Mucosa of descending colon (tissue), 3 donors: ENCODE data around the gene TBL1X. TPM values are rescaled to one million over a fixed set of nuclear protein-coding genes. Genes with fewer than 3 reads are reported as not detected.

Source experiments
- ATAC-seq: fragments of 200-7000 bp; cut with Tn5 transposase; one replicate; pipeline ENCODE4 v1.9.1; 2020; ENCODE audit warnings: mild to moderate bottlenecking, moderate library complexity
- DNase-seq, 3 donors: peaks; one replicate each; pipeline ENCODE4 v3.0.0-alpha.2; 2020
- H3K36me3 ChIP-seq: fragments of 200-600 bp; one replicate; pipeline ENCODE4 v1.8.0; 2021; ENCODE audit warnings: low read depth, mild to moderate bottlenecking
- H3K4me1 ChIP-seq: fragments of 200-600 bp; one replicate; pipeline ENCODE4 v1.8.0; 2021; ENCODE audit warnings: low read depth, mild to moderate bottlenecking
- H3K4me3 ChIP-seq: fragments of 200-600 bp; one replicate; pipeline ENCODE4 v1.8.0; 2021; ENCODE audit warnings: mild to moderate bottlenecking
- H3K9me3 ChIP-seq: fragments of 200-600 bp; one replicate; pipeline ENCODE4 v1.8.0; 2021; ENCODE audit warnings: mild to moderate bottlenecking
- intact Hi-C, 2 donors: fragments of 100-400 bp; cut with DNase I in 1 of 2; cut with micrococcal nuclease in 1 of 2; formaldehyde crosslinking; loops; one replicate each; pipeline versions ENCODE4 v1.11.0 to v1.11.1; 2022; cut with DNase I, micrococcal nuclease
- total RNA-seq, 3 donors: library from RNA; stranded (reverse); fragmentation: NEBNext Ultra II Directional in 2 of 3; extraction: Animal tissue kit (Norgen Biotek cat#: 25700) in 2 of 3; gene quantifications; one replicate each; pipeline versions ENCODE4 v1.2.1 to v1.2.4, GENCODE V29; 2021 to 2023
- TF ChIP-seq, protein P1 (sequence below): fragments of 200-600 bp; IDR thresholded peaks from one replicate; pipeline ENCODE4 v1.8.0; 2022; ENCODE audit warnings: antibody characterized with exemption, mild to moderate bottlenecking
- donor health status: DM: no; HTN: no; CAD: no; lungs with moderate emphysema.
- donor health status: DM: no; HTN: no; CAD: no.
- donor health status: DM: no; HTN: yes; CAD: no.

The TBL1X gene
- total RNA-seq, 3 donors from 2014 or later, result 12.1 to 26.6 (median 16.3) TPM

DNA sequence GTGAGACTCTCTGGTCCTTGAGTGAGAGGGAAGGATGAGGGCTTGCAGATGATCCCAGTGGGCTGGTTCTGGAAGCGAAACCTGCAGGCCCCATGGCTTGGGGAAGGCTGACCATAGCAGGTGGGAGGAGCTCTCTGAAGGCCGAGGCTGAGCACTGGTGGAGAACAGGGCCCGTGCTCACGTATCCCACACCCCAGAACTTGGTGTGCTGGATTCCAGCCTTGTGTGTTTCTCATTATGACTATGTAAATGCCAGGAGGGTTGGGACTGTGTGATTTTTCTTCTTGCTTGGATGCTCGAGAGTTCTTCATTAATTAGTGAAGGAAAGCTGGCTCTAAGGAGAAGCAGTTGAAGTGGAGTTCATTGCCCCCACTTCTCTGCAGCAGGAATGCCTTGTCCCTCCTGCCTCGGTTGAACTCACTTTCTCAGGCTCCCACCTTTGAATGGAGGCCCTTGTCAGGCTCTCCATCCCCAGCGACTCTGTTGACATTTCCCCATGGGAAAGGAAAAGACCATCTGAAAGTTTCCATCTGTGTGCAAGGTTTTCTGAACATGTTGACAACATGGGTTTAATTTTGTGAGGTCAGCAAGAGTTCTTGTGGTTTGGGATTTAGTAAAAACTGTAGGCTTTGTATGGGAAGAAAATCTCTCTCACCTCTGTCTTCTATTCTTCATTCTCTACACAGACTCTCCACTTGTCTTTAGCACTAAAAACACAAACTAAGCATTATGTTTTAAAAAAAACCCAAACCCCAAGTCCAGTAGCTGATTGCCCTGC, 57.7 kb downstream of the TBL1X start:
- Histone ChIP-seq H3K4me3 (no peak overlapping the region), H3K36me3 (no peaks in the 10 kb centered on the region), H3K9me3 (no peaks in the 10 kb centered on the region), H3K4me1 (no peaks in the 10 kb centered on the region)
- intact Hi-C loops, result no loop called here
- TF ChIP-seq, protein P1, sequence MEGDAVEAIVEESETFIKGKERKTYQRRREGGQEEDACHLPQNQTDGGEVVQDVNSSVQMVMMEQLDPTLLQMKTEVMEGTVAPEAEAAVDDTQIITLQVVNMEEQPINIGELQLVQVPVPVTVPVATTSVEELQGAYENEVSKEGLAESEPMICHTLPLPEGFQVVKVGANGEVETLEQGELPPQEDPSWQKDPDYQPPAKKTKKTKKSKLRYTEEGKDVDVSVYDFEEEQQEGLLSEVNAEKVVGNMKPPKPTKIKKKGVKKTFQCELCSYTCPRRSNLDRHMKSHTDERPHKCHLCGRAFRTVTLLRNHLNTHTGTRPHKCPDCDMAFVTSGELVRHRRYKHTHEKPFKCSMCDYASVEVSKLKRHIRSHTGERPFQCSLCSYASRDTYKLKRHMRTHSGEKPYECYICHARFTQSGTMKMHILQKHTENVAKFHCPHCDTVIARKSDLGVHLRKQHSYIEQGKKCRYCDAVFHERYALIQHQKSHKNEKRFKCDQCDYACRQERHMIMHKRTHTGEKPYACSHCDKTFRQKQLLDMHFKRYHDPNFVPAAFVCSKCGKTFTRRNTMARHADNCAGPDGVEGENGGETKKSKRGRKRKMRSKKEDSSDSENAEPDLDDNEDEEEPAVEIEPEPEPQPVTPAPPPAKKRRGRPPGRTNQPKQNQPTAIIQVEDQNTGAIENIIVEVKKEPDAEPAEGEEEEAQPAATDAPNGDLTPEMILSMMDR, result no peak
- ATAC-seq, result no peak
- DNase-seq, result no peak

GRCh38 chrX:9525511-9526248, 60.8 kb downstream of the TBL1X start:
- intact Hi-C loops, result no loop called here

DNA sequence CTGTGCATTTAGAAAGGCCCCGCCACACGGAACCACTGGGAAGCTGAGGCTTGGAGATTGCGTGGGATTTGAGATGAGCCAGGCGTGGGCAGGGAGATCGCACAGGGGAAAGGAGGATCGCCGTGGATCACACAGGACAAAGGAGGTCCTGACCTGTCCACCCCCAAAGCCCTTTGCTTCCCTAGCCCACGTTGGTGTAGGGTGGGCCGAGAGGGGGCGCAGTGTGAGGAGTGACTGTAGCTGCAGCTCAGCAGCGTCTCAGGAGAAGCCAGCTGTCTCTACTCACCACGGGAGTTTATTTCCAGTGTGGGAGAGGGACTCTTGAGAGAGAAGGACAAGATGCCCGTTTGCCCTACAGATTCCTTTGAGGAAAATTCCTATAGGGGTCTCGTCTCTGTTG, 62.1 kb downstream of the TBL1X start:
- Histone ChIP-seq H3K4me3 (no peak overlapping the region), H3K36me3 (no peaks in the 10 kb centered on the region), H3K4me1 (no peaks in the 10 kb centered on the region), H3K9me3 (no peaks in the 10 kb centered on the region)
- DNase-seq (no peak), ATAC-seq (no peak)
- intact Hi-C loops, result no loop called here
- TF ChIP-seq, protein P1, result no peak

More at GRCh38 chrX:9525511-9526248, 60.8 kb downstream of the TBL1X start:
- no peaks in the 10 kb centered on the region for H3K4me1 ChIP-seq
- ATAC-seq, result no peak
- TF ChIP-seq, protein P1, result no peak
- H3K4me3 ChIP-seq, result no peak overlapping the region
- DNase-seq, result no peak
- no peaks in the 10 kb centered on the region for H3K9me3 ChIP-seq
- no peaks in the 10 kb centered on the region for H3K36me3 ChIP-seq

DNA sequence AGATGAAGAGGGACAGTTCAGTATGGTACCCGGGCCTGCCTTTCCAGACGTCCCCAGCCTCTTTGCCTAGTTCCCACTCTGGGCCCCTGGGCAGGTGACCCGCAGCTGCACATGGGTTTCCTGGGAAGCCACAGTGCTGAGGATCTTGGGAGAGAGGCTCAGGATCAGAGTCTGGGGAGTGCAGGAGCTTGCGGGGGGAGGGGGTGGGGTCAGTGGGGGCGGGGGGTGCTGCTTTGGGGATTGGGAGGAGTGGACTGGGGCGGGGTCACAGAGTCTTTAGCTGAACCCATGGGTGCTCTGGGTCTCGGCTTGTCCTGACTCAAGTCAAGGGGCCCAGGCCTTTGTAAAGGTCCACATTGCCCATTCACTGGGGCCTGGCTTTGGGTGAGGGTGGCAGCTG, 63.6 kb downstream of the TBL1X start:
- no peak for ATAC-seq
- TF ChIP-seq, protein P1, result no peak
- Histone ChIP-seq H3K36me3 (no peaks in the 10 kb centered on the region), H3K9me3 (no peaks in the 10 kb centered on the region), H3K4me1 (no peaks in the 10 kb centered on the region), H3K4me3 (no peak overlapping the region)
- no peak for DNase-seq
- intact Hi-C loops, result no loop called here

DNA sequence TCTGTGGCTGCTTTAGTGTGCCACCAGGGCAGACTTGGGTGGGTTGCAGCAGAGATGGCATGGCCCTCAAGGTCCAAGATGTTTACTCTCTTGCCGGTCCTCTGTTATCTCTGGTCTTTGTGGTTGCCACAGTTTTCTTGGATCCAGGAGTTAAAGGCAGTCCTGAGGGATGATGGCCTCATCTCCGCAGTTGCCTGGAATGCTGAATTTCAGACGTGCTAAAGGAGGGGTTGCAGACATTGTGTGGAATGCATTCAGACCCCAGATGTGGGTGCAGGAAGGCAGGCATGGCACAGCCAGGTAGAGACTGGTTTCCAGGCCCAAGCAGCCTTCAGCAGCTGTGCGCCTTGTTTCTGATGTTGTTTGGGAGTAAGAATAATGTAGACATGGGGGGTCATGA, 64.4 kb downstream of the TBL1X start:
- H3K4me3 ChIP-seq, result no peak overlapping the region
- DNase-seq (no peak), ATAC-seq (no peak)
- TF ChIP-seq, protein P1, result no peak
- intact Hi-C loops, result no loop called here
- H3K36me3 ChIP-seq, result no peaks in the 10 kb centered on the region
- no peaks in the 10 kb centered on the region for H3K9me3 ChIP-seq
- H3K4me1 ChIP-seq, result no peaks in the 10 kb centered on the region
